ENCODE data around the gene DOK7. TPM values are rescaled to one million over a fixed set of nuclear protein-coding genes. Genes with fewer than 3 reads are reported as not detected.

The DOK7 gene
- not detected for total RNA-seq

GRCh38 chr4:3462790-3463415, at the start of gene DOK7:
Gene DOK7, plus strand, starts transcription at chr4:3463306. Its CDS starts 70 bp downstream, at chr4:3463376.

GRCh38 chr4:3441501-3442459, 21.3 kb upstream of the DOK7 start, which contains the start of gene HGFAC:
Gene HGFAC, plus strand, starts transcription at chr4:3441968. Its CDS starts 34 bp downstream, at chr4:3442002.

GRCh38 chr4:3531879-3532750, 69.0 kb downstream of the DOK7 start, which contains the start of gene LRPAP1:
Gene LRPAP1, minus strand, starts transcription at chr4:3532422. Its CDS starts 10 bp downstream, at chr4:3532412.

Other genes starting within 250 kb of the DOK7 start
- 1 to 10 TPM in 1 of 2 donors, under 1 TPM in 1; 0.67 to 1.4 TPM for gene MSANTD1, start 214.1 kb upstream of the DOK7 start, total RNA-seq
- 10 to 100 TPM; 47.1 to 52.3 TPM for gene RGS12, start 170.3 kb upstream of the DOK7 start, total RNA-seq
- not detected for gene HGFAC, start 21.3 kb upstream of the DOK7 start, total RNA-seq
- 10 to 100 TPM; 61.6 to 69.2 TPM for gene LRPAP1, start 69.1 kb downstream of the DOK7 start, total RNA-seq